GM12872 (cell line): ENCODE measurements around the gene ZNF318.

Experiments
- CTCF ChIP-seq: IDR thresholded peaks from 3 replicates; pipeline ENCODE4 v1.5.1; 2011; ENCODE audit warnings: low read depth, mild to moderate bottlenecking, low read length, moderate library complexity; ENCODE audit not compliant: insufficient read depth

Gene ZNF318

GRCh38 chr6:43335469-43335868, 34.0 kb downstream of the ZNF318 start:
- TF ChIP-seq CTCF: no peak

DNA sequence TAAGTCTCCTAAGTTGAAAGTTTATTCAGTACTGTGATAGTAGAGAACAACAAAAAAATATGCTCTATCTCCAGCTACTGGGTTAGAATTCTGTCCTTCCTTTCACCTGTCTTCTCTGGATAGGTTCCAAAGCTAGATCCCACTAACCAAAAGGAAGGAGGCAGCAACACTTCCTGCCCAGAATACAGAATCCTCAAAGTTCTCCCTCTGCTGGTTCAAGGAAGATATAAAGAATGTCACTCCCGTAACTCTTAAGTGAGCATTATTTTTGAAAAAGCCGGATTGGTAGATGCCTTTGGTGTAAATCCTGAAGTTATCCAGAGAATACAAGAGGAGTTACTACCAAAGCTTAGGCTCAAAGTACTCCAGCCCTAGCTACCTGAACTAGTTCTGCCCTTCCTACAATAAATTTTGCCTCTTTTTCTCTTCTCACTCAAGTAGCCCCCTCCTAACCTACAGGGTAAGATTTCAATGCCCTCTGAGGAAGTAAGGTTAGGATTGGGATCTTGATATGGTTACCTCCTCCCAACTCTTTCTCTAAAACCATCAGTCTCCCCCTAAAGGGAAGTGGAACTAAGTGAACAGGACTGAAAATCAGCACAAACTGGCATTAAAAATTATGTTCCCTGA, 34.9 kb downstream of the ZNF318 start:
- peak; percentile 46; the same call in 2 of the 3 replicates for TF ChIP-seq CTCF

- no peak for TF ChIP-seq CTCF
Measured at GRCh38 chr6:43331891-43332290, 37.6 kb downstream of the ZNF318 start.

GRCh38 chr6:43331470-43331869, 38.0 kb downstream of the ZNF318 start:
- TF ChIP-seq CTCF: no peak

- TF ChIP-seq CTCF: no peak
Measured at GRCh38 chr6:43328528-43328927, 40.9 kb downstream of the ZNF318 start.

DNA sequence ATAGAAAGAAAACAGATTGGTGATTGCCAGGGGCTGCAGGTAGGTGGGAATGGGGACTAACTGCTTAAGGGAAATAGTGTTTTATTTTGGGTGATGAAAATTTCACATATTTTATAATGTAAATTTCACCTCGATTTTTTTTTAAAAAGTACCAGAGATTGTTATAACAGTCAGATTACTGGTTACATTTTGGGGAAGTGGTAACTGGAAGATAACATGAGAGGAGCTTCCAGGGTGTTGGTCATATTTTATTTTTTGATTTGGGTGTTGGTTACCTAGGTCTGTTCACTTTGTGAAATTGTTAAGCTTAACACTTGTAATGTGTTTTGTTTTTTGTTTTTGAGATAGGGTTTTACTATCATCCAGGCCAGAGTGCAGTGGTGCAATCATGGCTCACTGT, 43.6 kb downstream of the ZNF318 start:
- no peak for TF ChIP-seq CTCF

GRCh38 chr6:43318011-43318410, 51.4 kb downstream of the ZNF318 start:
- TF ChIP-seq CTCF: no peak

- no peak for TF ChIP-seq CTCF
Measured at GRCh38 chr6:43313813-43314212, 55.6 kb downstream of the ZNF318 start.
